ENCODE data around the gene MTFP1. TPM values are rescaled to one million over a fixed set of nuclear protein-coding genes. Genes with fewer than 3 reads are reported as not detected.

Gene MTFP1
- total RNA-seq, 2 donors from 2014 or later = 25.9 to 30.8 TPM

DNA sequence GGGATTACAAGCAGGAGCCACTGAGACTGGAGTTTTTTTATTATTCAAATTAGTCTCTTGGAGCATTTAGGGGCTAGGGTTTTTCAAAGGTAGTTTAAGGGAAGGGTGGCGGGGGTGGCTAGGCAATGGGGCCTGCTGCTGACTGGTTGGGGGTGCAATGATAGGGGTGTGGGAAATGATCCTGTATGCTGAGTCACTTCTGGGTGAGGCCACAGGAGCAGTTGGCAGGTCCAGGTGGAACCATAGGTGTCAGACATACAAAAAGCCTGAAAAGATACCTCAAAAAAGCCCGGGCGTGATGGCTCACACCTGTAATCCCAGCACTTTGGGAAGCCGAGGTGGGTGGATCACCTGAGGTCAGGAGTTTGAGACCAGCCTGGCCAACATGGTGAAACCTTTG is 13.7 kb downstream of the MTFP1 start:
- Mint-ChIP-seq H3K36me3 (ENCODE audit: low read depth) (no peaks in the 10 kb centered on the region), H3K27me3 (ENCODE audit: insufficient read depth) (peaks cover 5% of the 10 kb centered on the region), H3K4me3 (no peak overlapping the region), H3K27ac (no peak overlapping the region), H3K4me1 (no peaks in the 10 kb centered on the region), H3K9me3 (no peaks in the 10 kb centered on the region)
- Histone ChIP-seq H3K9ac (ENCODE audit: extremely low read depth, low read length, poor library complexity, severe bottlenecking) (no peak overlapping the region), H3K27me3 (ENCODE audit: control insufficient read depth, insufficient read depth, low read length, poor library complexity, severe bottlenecking) (no peaks in the 10 kb centered on the region), H3K36me3 (ENCODE audit: control insufficient read depth, insufficient read depth, low read length) (no peaks in the 10 kb centered on the region), H3K4me3 (ENCODE audit: low read length) (no peak overlapping the region), H3K9me3 (ENCODE audit: control insufficient read depth, low read length) (no peaks in the 10 kb centered on the region), H3K4me1 (ENCODE audit: control insufficient read depth, insufficient read depth, low read length) (no peaks in the 10 kb centered on the region), H3K27ac (ENCODE audit: low read depth, low read length) (no peak overlapping the region)
- no peak for DNase-seq
- 93 to 96% methylated on average over 3 to 4 of the region's 4 CpGs for WGBS, 2 experiments (ENCODE audit: insufficient coverage in 1 of 2, insufficient read length in 1 of 2)
- TF ChIP-seq, protein P1, sequence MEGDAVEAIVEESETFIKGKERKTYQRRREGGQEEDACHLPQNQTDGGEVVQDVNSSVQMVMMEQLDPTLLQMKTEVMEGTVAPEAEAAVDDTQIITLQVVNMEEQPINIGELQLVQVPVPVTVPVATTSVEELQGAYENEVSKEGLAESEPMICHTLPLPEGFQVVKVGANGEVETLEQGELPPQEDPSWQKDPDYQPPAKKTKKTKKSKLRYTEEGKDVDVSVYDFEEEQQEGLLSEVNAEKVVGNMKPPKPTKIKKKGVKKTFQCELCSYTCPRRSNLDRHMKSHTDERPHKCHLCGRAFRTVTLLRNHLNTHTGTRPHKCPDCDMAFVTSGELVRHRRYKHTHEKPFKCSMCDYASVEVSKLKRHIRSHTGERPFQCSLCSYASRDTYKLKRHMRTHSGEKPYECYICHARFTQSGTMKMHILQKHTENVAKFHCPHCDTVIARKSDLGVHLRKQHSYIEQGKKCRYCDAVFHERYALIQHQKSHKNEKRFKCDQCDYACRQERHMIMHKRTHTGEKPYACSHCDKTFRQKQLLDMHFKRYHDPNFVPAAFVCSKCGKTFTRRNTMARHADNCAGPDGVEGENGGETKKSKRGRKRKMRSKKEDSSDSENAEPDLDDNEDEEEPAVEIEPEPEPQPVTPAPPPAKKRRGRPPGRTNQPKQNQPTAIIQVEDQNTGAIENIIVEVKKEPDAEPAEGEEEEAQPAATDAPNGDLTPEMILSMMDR (conservative IDR thresholded peaks at IDR 0.05) = no peak

DNA sequence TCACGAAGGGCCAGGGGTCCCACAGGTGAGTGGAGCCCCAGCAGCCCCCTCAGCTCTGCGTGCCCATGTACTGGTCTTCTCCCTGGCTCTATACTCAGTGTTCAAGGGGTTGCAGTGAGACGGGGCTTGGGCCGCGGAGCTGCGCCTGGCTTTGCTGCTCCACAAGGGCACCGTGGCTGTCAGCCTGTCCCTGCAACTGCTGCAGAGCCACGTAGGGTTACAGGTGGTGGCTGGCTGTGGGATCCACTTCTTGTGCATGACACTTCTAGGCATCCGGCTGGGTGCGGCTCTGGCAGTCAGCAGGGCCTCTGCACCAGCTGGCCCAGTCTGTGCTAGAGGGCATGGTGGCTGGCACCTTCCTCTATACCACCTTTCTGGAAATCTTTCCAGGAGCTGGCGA is 14.3 kb downstream of the MTFP1 start:
- Mint-ChIP-seq H3K36me3 (ENCODE audit: low read depth) (no peaks in the 10 kb centered on the region), H3K27me3 (ENCODE audit: insufficient read depth) (peaks cover 5% of the 10 kb centered on the region), H3K4me3 (no peak overlapping the region), H3K27ac (no peak overlapping the region), H3K9me3 (no peaks in the 10 kb centered on the region), H3K4me1 (no peaks in the 10 kb centered on the region)
- Histone ChIP-seq H3K27ac (ENCODE audit: low read depth, low read length) (no peak overlapping the region), H3K4me1 (ENCODE audit: control insufficient read depth, insufficient read depth, low read length) (no peaks in the 10 kb centered on the region), H3K27me3 (ENCODE audit: control insufficient read depth, insufficient read depth, low read length, poor library complexity, severe bottlenecking) (no peaks in the 10 kb centered on the region), H3K4me3 (ENCODE audit: low read length) (no peak overlapping the region), H3K9ac (ENCODE audit: extremely low read depth, low read length, poor library complexity, severe bottlenecking) (no peak overlapping the region), H3K9me3 (ENCODE audit: control insufficient read depth, low read length) (no peaks in the 10 kb centered on the region), H3K36me3 (ENCODE audit: control insufficient read depth, insufficient read depth, low read length) (no peaks in the 10 kb centered on the region)
- no peak for DNase-seq
- TF ChIP-seq, protein P1 (conservative IDR thresholded peaks at IDR 0.05) = no peak
- 93 to 94% methylated on average over 5 to 11 of the region's 11 CpGs for WGBS, 2 experiments (ENCODE audit: insufficient coverage in 1 of 2, insufficient read length in 1 of 2)

DNA sequence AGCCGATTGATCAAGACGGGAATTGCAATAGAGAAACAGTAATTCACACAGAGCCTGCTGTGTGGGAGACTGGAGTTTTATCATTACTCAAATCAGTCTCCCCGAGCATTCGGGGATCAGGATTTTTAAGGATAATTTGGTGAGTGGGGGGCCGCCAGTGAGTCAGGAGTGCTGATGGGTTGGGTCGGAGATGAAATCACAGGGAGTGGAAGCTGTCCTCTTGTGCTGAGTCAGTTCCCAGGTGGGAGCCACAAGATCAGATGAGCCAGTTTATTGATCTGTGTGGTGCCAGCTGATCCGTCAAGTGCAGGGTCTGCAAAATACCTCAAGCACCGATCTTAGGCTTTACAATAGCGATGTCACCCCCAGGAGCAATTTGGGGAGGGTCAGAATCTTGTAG is 15.5 kb downstream of the MTFP1 start:
- no peak overlapping the region for H3K4me3 ChIP-seq (ENCODE audit: low read length)
- H3K36me3 ChIP-seq (ENCODE audit: control insufficient read depth, insufficient read depth, low read length) = no peaks in the 10 kb centered on the region
- no peaks in the 10 kb centered on the region for H3K27me3 ChIP-seq (ENCODE audit: control insufficient read depth, insufficient read depth, low read length, poor library complexity, severe bottlenecking)
- Mint-ChIP-seq H3K36me3 (ENCODE audit: low read depth) (no peaks in the 10 kb centered on the region), H3K4me1 (peaks cover 2% of the 10 kb centered on the region), H3K27me3 (ENCODE audit: insufficient read depth) (peaks cover 5% of the 10 kb centered on the region), H3K27ac (no peak overlapping the region), H3K9me3 (no peaks in the 10 kb centered on the region), H3K4me3 (no peak overlapping the region)
- no peak overlapping the region for H3K27ac ChIP-seq (ENCODE audit: low read depth, low read length)
- no peaks in the 10 kb centered on the region for H3K9me3 ChIP-seq (ENCODE audit: control insufficient read depth, low read length)
- TF ChIP-seq, protein P1 (conservative IDR thresholded peaks at IDR 0.05) = no peak
- DNase-seq = no peak
- WGBS, 2 experiments (ENCODE audit: insufficient coverage in 1 of 2, insufficient read length in 1 of 2) = 90 to 93% methylated on average over 6 to 9 of the region's 9 CpGs
- no peak overlapping the region for H3K9ac ChIP-seq (ENCODE audit: extremely low read depth, low read length, poor library complexity, severe bottlenecking)
- no peaks in the 10 kb centered on the region for H3K4me1 ChIP-seq (ENCODE audit: control insufficient read depth, insufficient read depth, low read length)

Data from endodermal cell (in vitro differentiated cells).